Activated CD8-positive, alpha-beta T cell treated with anti-CD3 and anti-CD28 coated beads for 36 hours (primary cell): Measurements from ENCODE around the gene SELENOI. TPM values are rescaled to one million over a fixed set of nuclear protein-coding genes. Genes with fewer than 3 reads are reported as not detected.
"Not testable (repeated sequence)": the region's sequence is repeated elsewhere in the genome, so short reads cannot be mapped to it uniquely, and the experiment has no call there.

ENCODE experiments used
- ATAC-seq: fragments of 200-7000 bp; cut with Tn5 transposase; one replicate; pipeline ENCODE4 v1.10.0; 2021; ENCODE audit warnings: mild to moderate bottlenecking, moderate library complexity
- CTCF ChIA-PET: fragments of 350-600 bp; sonication (Branson Sonifier 250); formaldehyde crosslinking; loops from one replicate; lab custom pipeline; 2021; ENCODE audit warnings: antibody characterized with exemption; lab: Charles Lee
- POLR2A ChIA-PET: fragments of 350-600 bp; sonication (Branson Sonifier 250); formaldehyde crosslinking; loops from one replicate; lab custom pipeline; 2021; ENCODE audit warnings: antibody characterized with exemption; lab: Charles Lee
- DNase-seq: peaks from one replicate; pipeline ENCODE4 v3.0.0-alpha.2; 2020
- H3K27ac Mint-ChIP-seq: one replicate; pipeline ENCODE4 v1.8.0; 2021; ENCODE audit warnings: mild to moderate bottlenecking, mixed read lengths
- H3K27me3 Mint-ChIP-seq: one replicate; pipeline ENCODE4 v1.8.0; 2021; ENCODE audit warnings: mixed read lengths
- H3K36me3 Mint-ChIP-seq: one replicate; pipeline ENCODE4 v1.8.0; 2021; ENCODE audit warnings: low read depth, mixed read lengths
- H3K4me1 Mint-ChIP-seq: one replicate; pipeline ENCODE4 v1.8.0; 2021; ENCODE audit warnings: low read depth, mixed read lengths
- H3K4me3 Mint-ChIP-seq: one replicate; pipeline ENCODE4 v1.8.0; 2021; ENCODE audit warnings: mild to moderate bottlenecking, moderate library complexity, mixed read lengths
- H3K9me3 Mint-ChIP-seq: one replicate; pipeline ENCODE4 v1.8.0; 2021; ENCODE audit warnings: mixed read lengths
- intact Hi-C: fragments of 100-400 bp; cut with micrococcal nuclease; formaldehyde crosslinking; loops from one replicate; pipeline ENCODE4 v1.10.0; 2022
- total RNA-seq, 2 experiments: library from RNA; stranded (reverse); gene quantifications; one replicate each; pipeline ENCODE4 v1.2.3, GENCODE V29; 2021
- TF ChIP-seq, protein P1 (sequence below): fragments of 200-600 bp; IDR thresholded peaks from one replicate; pipeline ENCODE4 v1.8.0; 2022; ENCODE audit warnings: antibody characterized with exemption, mild to moderate bottlenecking

The SELENOI gene
- total RNA-seq, 2 experiments from 2014 or later, result 38.9 to 39.1 TPM

DNA sequence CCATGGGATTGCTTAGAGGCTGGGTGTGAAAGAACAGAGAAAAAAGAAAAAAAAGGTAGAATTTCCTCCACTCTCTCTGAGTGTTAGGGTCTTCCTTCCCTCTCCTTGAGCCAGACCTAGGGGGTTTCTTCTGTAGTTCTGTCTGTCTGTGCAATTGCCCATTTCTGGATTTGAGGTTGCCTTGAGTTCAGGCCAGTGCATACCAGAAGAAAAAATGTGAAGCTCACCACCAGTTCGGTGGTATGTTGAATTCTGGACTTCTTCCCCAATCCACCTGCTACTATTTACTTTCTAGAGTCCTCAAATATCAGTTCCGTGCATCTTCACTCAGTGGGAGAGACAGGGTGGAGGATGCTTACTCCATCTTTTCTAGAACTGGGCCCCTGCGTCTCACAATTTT is 15.3 kb upstream of the SELENOI start:
- H3K4me3 Mint-ChIP-seq, result no peak overlapping the region
- no peaks in the 10 kb centered on the region for H3K27me3 Mint-ChIP-seq
- no peak for DNase-seq
- ChIA-PET POLR2A (interaction anchor here (1.0 to 3.7 kb wide), 2 partner anchors 15 to 43 kb away, joined by 3 to 15 read pairs; partner anchors contain the start of genes ADGRF3 and SELENOI), CTCF (interaction anchor here (0.5 to 2.4 kb wide), 16 partner anchors 9 to 247 kb away, joined by 3 to 12 read pairs (median 4); partner anchors contain the start of genes HADHA, HADHB and SELENOI)
- peaks cover 21% of the 10 kb centered on the region for H3K4me1 Mint-ChIP-seq
- H3K9me3 Mint-ChIP-seq, result no peaks in the 10 kb centered on the region
- no peak for ATAC-seq
- TF ChIP-seq, protein P1, sequence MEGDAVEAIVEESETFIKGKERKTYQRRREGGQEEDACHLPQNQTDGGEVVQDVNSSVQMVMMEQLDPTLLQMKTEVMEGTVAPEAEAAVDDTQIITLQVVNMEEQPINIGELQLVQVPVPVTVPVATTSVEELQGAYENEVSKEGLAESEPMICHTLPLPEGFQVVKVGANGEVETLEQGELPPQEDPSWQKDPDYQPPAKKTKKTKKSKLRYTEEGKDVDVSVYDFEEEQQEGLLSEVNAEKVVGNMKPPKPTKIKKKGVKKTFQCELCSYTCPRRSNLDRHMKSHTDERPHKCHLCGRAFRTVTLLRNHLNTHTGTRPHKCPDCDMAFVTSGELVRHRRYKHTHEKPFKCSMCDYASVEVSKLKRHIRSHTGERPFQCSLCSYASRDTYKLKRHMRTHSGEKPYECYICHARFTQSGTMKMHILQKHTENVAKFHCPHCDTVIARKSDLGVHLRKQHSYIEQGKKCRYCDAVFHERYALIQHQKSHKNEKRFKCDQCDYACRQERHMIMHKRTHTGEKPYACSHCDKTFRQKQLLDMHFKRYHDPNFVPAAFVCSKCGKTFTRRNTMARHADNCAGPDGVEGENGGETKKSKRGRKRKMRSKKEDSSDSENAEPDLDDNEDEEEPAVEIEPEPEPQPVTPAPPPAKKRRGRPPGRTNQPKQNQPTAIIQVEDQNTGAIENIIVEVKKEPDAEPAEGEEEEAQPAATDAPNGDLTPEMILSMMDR, result no peak
- H3K36me3 Mint-ChIP-seq, result no peaks in the 10 kb centered on the region
- intact Hi-C loops, result loop anchor here (2.0 to 10.0 kb wide), 2 partner anchors 86 to 380 kb away; partner anchors contain the start of genes HADHA and HADHB
- H3K27ac Mint-ChIP-seq, result no peak overlapping the region

- H3K4me1 Mint-ChIP-seq, result peaks cover 21% of the 10 kb centered on the region
- H3K4me3 Mint-ChIP-seq, H3K27me3 Mint-ChIP-seq, H3K9me3 Mint-ChIP-seq, H3K27ac Mint-ChIP-seq, ATAC-seq, DNase-seq, H3K36me3 Mint-ChIP-seq: not testable (repeated sequence)
- ChIA-PET CTCF (interaction anchor here (1.0 to 2.4 kb wide), 11 partner anchors 12 to 163 kb away, joined by 3 to 12 read pairs (median 4); partner anchors contain the start of genes HADHA, HADHB and SELENOI), POLR2A (interaction anchor here (3.7 kb wide), 1 partner anchor 14 kb away, joined by 15 read pairs; the partner anchor contains the start of genes ADGRF3 and SELENOI)
- intact Hi-C loops, result loop anchor here (2.0 to 10.0 kb wide), 2 partner anchors 87 to 381 kb away; partner anchors contain the start of genes HADHA and HADHB
Measured at GRCh38 chr2:26331321-26331720, 14.6 kb upstream of the SELENOI start.

- TF ChIP-seq, protein P1, result no peak
- no peaks in the 10 kb centered on the region for H3K36me3 Mint-ChIP-seq
- H3K9me3 Mint-ChIP-seq, result no peaks in the 10 kb centered on the region
- intact Hi-C loops, result loop anchor here (10.0 kb wide), 1 partner anchor 88 kb away; the partner anchor contains the start of genes HADHA and HADHB
- peaks cover 24% of the 10 kb centered on the region for H3K4me1 Mint-ChIP-seq
- ATAC-seq, result no peak
- H3K27ac Mint-ChIP-seq, result no peak overlapping the region
- no peaks in the 10 kb centered on the region for H3K27me3 Mint-ChIP-seq
- ChIA-PET POLR2A (interaction anchor here (3.7 kb wide), 1 partner anchor 12 kb away, joined by 15 read pairs; the partner anchor contains the start of genes ADGRF3 and SELENOI), CTCF (no interaction called here)
- no peak for DNase-seq
- H3K4me3 Mint-ChIP-seq, result no peak overlapping the region
Measured at GRCh38 chr2:26333293-26333692, 12.7 kb upstream of the SELENOI start.

GRCh38 chr2:26335231-26335630 is 10.7 kb upstream of the SELENOI start:
- Mint-ChIP-seq H3K27me3 (no peaks in the 10 kb centered on the region), H3K27ac (no peak overlapping the region), H3K4me1 (peaks cover 17% of the 10 kb centered on the region), H3K4me3 (no peak overlapping the region), H3K36me3 (no peaks in the 10 kb centered on the region), H3K9me3 (no peaks in the 10 kb centered on the region)
- POLR2A ChIA-PET, result interaction anchor here (1.2 kb wide), 1 partner anchor 10 kb away, joined by 3 read pairs; the partner anchor contains the start of gene SELENOI
- TF ChIP-seq, protein P1, result no peak
- no peak for DNase-seq
- no peak for ATAC-seq
- intact Hi-C loops, result loop anchor here (10.0 kb wide), 1 partner anchor 90 kb away; the partner anchor contains the start of genes HADHA and HADHB
- CTCF ChIA-PET, result no interaction called here

DNA sequence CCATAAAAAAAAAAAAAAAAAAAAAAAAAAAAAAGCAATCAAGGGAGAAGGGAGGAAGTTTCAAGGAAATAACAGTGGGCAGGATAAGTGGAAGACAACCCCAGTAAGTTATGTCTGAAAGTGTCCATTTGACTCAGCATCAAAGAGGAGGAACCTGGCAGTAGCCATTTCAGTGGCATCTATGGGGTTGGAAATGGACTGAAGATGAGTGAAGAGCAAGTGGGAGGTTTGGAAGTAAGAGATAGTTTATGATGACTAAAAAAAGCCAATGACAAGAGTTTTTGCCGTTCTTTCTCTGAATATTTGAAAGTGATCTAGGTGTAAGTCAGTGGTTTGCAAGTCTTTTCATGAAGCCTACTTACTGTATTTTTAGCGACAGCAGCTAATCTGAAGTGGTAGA is 9.2 kb upstream of the SELENOI start:
- Mint-ChIP-seq H3K4me1 (peaks cover 18% of the 10 kb centered on the region), H3K27me3 (no peaks in the 10 kb centered on the region), H3K9me3 (no peaks in the 10 kb centered on the region), H3K4me3 (no peak overlapping the region), H3K27ac (no peak overlapping the region), H3K36me3 (no peaks in the 10 kb centered on the region)
- TF ChIP-seq, protein P1, result no peak
- POLR2A ChIA-PET, result no interaction called here
- intact Hi-C loops, result loop anchor here (10.0 kb wide), 1 partner anchor 92 kb away; the partner anchor contains the start of genes HADHA and HADHB
- ATAC-seq (no peak), DNase-seq (no peak)
- CTCF ChIA-PET, result interaction anchor here (0.9 kb wide), 1 partner anchor 353 kb away, joined by 4 read pairs; no protein-coding TSS in a partner anchor
